Measurements from ENCODE around the gene ATP6V1A. TPM values are rescaled to one million over a fixed set of nuclear protein-coding genes. Genes with fewer than 3 reads are reported as not detected.
A peak's percentile ranks its signal among the peaks of the same experiment; 100 is the strongest.

ATP6V1A gene
- total RNA-seq, 1 donor from 2014 or later = 102 TPM

DNA sequence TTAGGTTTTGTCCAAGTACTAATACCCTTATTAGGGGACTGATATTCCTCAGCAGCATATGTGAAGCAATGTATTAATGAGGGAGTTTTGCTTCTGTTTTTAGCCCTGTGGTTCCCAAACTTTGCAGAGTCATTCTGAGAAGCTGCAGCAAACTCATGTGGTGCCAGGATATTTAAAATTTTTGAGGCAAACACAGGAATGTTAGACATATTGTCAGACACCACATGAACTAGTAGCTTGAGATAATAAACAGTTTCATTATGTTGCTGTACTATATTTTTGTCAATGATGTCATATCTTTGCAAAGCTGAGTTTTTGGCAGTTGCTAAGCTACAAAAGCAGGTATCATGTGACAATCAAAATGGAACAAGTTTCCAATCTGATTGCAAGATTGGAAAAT, 36.6 kb downstream of the ATP6V1A start:
- H3K27ac ChIP-seq = peak overlapping the region; percentile 67
- ATAC-seq (peak; percentile 51), DNase-seq (no peak)
- H3K36me3 ChIP-seq = peaks cover 24% of the 10 kb centered on the region
- intact Hi-C loops (cut with DNase I) = no loop called here
- H3K4me3 ChIP-seq = no peak overlapping the region
- H3K4me1 ChIP-seq = no peaks in the 10 kb centered on the region
- H3K9me3 ChIP-seq = no peaks in the 10 kb centered on the region
- H3K27me3 ChIP-seq = no peaks in the 10 kb centered on the region
- no peak for TF ChIP-seq CTCF (IDR thresholded peaks at IDR 0.05)

DNA sequence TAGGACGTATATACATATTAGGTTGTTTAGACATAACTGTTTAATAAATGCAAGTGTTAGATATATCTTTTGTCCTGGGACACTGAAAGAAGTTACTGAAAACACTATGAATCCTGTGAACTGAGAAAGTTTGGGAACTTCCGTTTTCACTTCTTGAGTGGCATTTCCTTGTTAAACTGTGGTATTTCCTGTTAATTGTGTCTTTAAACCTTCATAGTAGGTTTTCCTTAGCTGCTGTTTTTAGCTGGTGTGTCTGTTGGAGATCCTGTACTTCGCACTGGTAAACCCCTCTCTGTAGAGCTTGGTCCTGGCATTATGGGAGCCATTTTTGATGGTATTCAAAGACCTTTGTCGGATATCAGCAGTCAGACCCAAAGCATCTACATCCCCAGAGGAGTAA, 37.1 kb downstream of the ATP6V1A start:
- Histone ChIP-seq H3K27me3 (no peaks in the 10 kb centered on the region), H3K9me3 (no peaks in the 10 kb centered on the region), H3K27ac (peak overlapping the region; percentile 67), H3K4me1 (no peaks in the 10 kb centered on the region), H3K4me3 (no peak overlapping the region), H3K36me3 (peaks cover 30% of the 10 kb centered on the region)
- no peak for DNase-seq
- no peak for TF ChIP-seq CTCF (IDR thresholded peaks at IDR 0.05)
- ATAC-seq = no peak
- intact Hi-C loops (cut with DNase I) = no loop called here

- no peaks in the 10 kb centered on the region for H3K27me3 ChIP-seq
- peaks cover 90% of the 10 kb centered on the region for H3K36me3 ChIP-seq
- intact Hi-C loops (cut with DNase I) = no loop called here
These were observed 44.5 kb downstream of the ATP6V1A start for GRCh38 chr3:113791381-113791780.

GRCh38 chr3:113794526-113794925, 47.7 kb downstream of the ATP6V1A start:
- Histone ChIP-seq H3K4me1 (no peaks in the 10 kb centered on the region), H3K27ac (no peak overlapping the region), H3K4me3 (no peak overlapping the region), H3K36me3 (peaks cover 91% of the 10 kb centered on the region), H3K9me3 (no peaks in the 10 kb centered on the region), H3K27me3 (no peaks in the 10 kb centered on the region)
- DNase-seq = no peak
- intact Hi-C loops (cut with DNase I) = no loop called here
- no peak for TF ChIP-seq CTCF (IDR thresholded peaks at IDR 0.05)
- ATAC-seq = no peak

More at GRCh38 chr3:113791381-113791780, 44.5 kb downstream of the ATP6V1A start:
- H3K4me3 ChIP-seq = no peak overlapping the region
- ATAC-seq (no peak), DNase-seq (no peak)
- no peaks in the 10 kb centered on the region for H3K9me3 ChIP-seq
- H3K27ac ChIP-seq = no peak overlapping the region
- no peaks in the 10 kb centered on the region for H3K4me1 ChIP-seq
- TF ChIP-seq CTCF (IDR thresholded peaks at IDR 0.05) = no peak

DNA sequence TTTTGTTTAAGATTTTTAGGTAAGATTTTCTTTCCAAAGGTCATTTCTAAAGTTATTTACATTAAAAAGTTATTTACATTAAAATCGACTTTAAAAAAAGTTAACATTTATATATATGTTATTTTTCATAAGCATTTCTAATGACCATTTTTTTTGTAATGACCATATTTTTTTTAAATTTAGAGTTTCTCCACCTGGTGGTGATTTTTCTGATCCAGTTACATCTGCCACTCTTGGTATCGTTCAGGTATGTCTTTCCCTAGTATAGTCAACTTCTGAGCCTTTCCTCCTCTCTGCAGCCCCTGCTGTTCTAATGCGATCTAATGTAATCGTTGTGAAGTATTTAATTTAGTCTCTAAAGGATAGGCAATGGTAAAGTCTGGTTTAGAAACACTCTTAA, 48.9 kb downstream of the ATP6V1A start:
- intact Hi-C loops (cut with DNase I) = no loop called here

More for the DNA sequence above, 48.9 kb downstream of the ATP6V1A start:
- Histone ChIP-seq H3K4me1 (no peaks in the 10 kb centered on the region), H3K27me3 (no peaks in the 10 kb centered on the region), H3K9me3 (no peaks in the 10 kb centered on the region), H3K27ac (no peak overlapping the region), H3K36me3 (peaks cover 91% of the 10 kb centered on the region), H3K4me3 (no peak overlapping the region)
- ATAC-seq (no peak), DNase-seq (no peak)
- TF ChIP-seq CTCF (IDR thresholded peaks at IDR 0.05) = no peak

Measured in upper lobe of right lung (tissue), 1 donor.